Measurements from ENCODE around the gene TCEANC.

The TCEANC gene

DNA sequence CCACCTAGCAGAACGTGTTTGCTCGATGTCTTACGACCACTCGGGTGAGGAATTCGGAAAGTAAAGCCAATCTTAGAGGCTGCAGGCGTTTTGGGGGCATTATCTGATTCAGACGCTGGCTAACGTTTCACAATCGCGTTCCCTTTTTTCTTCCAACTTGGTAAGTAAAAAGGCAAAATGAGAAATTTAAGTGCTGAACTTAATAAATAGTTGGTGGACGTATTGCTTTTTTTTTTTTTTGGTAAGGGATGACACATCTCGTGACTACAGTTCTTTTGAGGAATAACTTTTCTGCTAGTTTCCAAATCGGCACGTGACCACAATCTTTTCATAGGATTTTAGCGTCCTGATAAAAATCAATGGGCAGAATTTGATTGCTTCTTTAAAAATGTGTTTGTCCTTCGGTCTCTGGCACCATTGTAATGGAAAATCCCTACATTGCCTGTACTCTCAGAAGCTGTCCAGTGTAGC lies 36.8 kb downstream of the TCEANC start:
- DNase-seq (ENCODE audit: extremely low read depth in 1 of 2, low read depth in 1 of 2), result no peak

- DNase-seq (ENCODE audit: extremely low read depth in 1 of 2, low read depth in 1 of 2), result no peak
These were observed 37.9 kb downstream of the TCEANC start for GRCh38 chrX:13690836-13691235.

DNA sequence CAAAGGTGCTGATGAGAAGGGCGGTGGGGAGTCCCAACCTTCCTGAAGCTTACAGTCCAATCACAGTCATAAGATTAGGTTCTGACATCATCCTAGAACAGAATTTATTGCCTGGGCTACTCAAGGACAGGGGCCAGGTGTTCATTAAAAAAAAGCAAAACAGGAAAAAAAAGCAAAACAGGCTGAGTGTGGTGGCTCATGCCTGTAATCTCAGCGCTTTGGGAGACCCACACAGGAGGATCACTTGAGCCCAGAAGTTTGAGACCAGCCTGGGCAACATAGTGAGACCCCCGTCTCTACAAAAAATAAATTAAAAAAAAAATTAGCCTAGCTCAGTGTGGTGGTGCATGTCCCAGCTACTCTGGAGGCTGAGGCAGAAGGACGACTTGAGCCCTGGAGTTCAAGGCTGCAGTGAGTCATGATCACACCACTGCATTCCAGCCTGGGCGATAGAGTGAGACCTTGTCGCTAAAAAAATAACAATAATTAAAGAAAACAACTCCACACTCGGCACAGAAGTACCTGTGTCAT lies 39.0 kb downstream of the TCEANC start:
- no peak for DNase-seq (ENCODE audit: extremely low read depth in 1 of 2, low read depth in 1 of 2)

GRCh38 chrX:13692771-13693231 lies 39.9 kb downstream of the TCEANC start:
- no peak for DNase-seq (ENCODE audit: extremely low read depth in 1 of 2, low read depth in 1 of 2)

- no peak for DNase-seq (ENCODE audit: extremely low read depth in 1 of 2, low read depth in 1 of 2)
These were observed 40.5 kb downstream of the TCEANC start for GRCh38 chrX:13693341-13693961.

GRCh38 chrX:13694359-13694758 lies 41.4 kb downstream of the TCEANC start:
- DNase-seq (ENCODE audit: extremely low read depth in 1 of 2, low read depth in 1 of 2), result no peak

- DNase-seq (ENCODE audit: extremely low read depth in 1 of 2, low read depth in 1 of 2), result no peak
These were observed 42.0 kb downstream of the TCEANC start for GRCh38 chrX:13694983-13695382.

- no peak for DNase-seq (ENCODE audit: extremely low read depth in 1 of 2, low read depth in 1 of 2)
These were observed 42.7 kb downstream of the TCEANC start for GRCh38 chrX:13695601-13696115.

DNA sequence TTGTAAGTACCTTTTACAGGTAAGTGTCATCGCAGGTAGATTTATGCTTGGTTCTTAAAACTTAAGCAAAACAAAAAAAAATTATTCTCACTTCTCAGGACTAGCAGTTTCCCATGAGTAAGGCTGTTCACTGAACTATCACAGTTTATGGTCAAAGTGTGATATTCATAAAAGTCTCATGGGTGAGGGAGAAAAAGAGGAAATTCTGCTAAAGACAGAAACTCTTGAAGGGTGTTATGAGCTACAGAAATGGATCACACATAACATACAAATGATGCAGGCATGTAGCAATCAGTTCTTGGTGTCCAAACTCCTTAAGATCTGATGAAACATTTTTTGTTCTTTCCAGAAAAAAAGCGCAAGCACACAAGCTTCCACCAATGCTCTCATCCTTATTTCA lies 44.5 kb downstream of the TCEANC start:
- DNase-seq (ENCODE audit: extremely low read depth in 1 of 2, low read depth in 1 of 2), result no peak

- no peak for DNase-seq (ENCODE audit: extremely low read depth in 1 of 2, low read depth in 1 of 2)
These were observed 45.0 kb downstream of the TCEANC start for GRCh38 chrX:13697976-13698375.

GRCh38 chrX:13698432-13698831 lies 45.5 kb downstream of the TCEANC start:
- no peak for DNase-seq (ENCODE audit: extremely low read depth in 1 of 2, low read depth in 1 of 2)

DNA sequence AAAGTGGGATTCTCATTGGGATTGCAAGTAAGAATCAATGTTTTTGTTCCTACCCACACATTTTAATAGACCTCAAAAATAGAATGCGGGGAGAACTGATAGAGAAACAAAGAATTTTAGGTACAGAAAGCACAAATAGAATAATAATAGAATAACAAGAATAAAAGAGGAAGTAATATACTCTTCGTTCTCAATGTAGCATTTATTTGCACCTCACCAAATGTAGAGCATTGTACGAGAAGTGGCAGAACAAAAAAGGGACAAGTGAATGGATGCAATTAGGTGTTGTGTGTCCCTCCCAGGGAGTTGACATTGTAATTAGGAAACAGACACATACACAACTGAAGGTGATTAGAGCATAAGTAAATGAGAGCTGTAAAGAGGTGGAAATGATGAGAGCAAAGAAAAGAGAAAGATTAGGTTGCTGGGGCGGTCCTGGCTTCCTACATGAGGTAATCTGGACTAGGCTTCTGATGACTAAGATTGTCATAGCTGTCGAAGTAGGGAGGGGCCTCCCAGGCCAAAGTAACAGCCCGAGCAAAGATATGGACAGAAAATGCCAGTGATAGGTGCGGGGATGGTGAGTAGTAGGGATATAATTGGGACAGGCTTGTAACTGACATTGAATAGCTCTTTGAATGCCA lies 46.4 kb downstream of the TCEANC start:
- DNase-seq (ENCODE audit: extremely low read depth in 1 of 2, low read depth in 1 of 2), result no peak

DNA sequence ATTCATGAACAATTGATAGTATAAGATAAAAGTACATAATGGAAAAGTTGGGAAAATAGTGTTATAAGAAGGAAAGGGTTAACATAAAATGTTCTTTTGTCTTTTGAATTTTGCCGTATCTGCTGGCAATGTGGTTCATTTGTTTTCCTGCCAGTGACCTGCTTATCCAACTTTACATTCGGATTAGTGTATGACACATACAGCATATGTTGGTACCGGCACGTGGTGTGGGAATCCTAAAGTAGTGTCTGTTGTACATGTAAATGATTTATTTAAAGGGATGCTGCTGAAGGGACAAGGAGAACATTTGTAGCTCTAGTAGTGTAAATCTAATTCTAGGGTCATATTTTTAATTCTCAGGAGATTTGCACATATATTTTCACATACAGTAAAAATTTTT lies 47.4 kb downstream of the TCEANC start:
- DNase-seq (ENCODE audit: extremely low read depth in 1 of 2, low read depth in 1 of 2), result no peak

GRCh38 chrX:13702111-13702789 lies 49.3 kb downstream of the TCEANC start:
- DNase-seq (ENCODE audit: extremely low read depth in 1 of 2, low read depth in 1 of 2), result no peak

- no peak for DNase-seq (ENCODE audit: extremely low read depth in 1 of 2, low read depth in 1 of 2)
These were observed 50.2 kb downstream of the TCEANC start for GRCh38 chrX:13703135-13703534.

DNA sequence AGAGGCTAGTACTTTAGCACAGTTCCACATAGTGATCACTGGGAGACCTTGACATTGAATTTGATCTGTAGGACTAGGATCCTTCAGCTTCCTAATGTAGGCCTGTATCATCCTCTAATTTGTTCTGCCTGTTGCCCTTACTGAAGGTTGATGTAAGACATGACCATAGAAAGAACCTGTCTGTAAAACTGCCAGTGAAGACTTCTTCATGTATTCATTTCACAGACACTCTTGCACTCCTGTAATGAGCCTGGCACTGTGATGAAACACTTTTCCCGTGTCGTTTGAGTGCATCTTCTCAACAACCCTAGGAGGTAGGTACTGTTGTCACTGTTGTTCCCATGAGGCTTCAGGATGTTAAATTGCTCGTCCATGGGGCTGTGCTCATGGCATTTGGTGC lies 50.6 kb downstream of the TCEANC start:
- no peak for DNase-seq (ENCODE audit: extremely low read depth in 1 of 2, low read depth in 1 of 2)

DNA sequence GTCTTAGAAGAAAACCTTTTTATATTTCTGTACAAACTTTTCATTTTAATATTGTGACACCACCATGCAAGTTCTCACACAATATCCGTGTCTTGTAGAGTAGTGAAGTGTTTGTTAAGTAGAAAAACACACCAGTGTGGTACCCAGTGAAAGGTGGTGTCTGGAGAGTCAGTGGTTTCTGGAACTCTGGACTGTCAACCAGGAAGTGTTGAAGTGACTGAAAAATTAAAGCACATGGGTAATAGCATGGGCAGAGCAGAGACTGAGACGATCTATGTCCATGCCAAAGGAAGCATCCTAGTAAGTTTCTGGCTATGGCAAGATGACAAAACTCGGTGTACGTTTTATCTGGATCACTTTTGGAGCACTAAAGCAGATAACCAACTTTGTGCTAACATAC lies 58.2 kb downstream of the TCEANC start:
- no peak for DNase-seq (ENCODE audit: extremely low read depth in 1 of 2, low read depth in 1 of 2)

All from activated CD8-positive, alpha-beta memory T cell treated with anti-CD3 and anti-CD28 coated beads for 1 hour (primary cell).